22Rv1 (cell line): ENCODE measurements around the gene ZNF792.

Experiments
- ZFX ChIP-seq: fragments of 450-650 bp; IDR thresholded peaks from 2 replicates; pipeline ENCODE4 v1.6.1; 2017; ENCODE audit warnings: antibody characterized with exemption, borderline replicate concordance
- TF ChIP-seq, protein P1 (sequence below): fragments of 450-650 bp; IDR thresholded peaks from 2 replicates; pipeline ENCODE4 v1.5.1; 2017; ENCODE audit warnings: mild to moderate bottlenecking

- TF ChIP-seq, protein P1, sequence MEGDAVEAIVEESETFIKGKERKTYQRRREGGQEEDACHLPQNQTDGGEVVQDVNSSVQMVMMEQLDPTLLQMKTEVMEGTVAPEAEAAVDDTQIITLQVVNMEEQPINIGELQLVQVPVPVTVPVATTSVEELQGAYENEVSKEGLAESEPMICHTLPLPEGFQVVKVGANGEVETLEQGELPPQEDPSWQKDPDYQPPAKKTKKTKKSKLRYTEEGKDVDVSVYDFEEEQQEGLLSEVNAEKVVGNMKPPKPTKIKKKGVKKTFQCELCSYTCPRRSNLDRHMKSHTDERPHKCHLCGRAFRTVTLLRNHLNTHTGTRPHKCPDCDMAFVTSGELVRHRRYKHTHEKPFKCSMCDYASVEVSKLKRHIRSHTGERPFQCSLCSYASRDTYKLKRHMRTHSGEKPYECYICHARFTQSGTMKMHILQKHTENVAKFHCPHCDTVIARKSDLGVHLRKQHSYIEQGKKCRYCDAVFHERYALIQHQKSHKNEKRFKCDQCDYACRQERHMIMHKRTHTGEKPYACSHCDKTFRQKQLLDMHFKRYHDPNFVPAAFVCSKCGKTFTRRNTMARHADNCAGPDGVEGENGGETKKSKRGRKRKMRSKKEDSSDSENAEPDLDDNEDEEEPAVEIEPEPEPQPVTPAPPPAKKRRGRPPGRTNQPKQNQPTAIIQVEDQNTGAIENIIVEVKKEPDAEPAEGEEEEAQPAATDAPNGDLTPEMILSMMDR = no peak
- no peak for TF ChIP-seq ZFX
Measured at GRCh38 chr19:34985249-34986022, 21.4 kb upstream of the ZNF792 start.
